Measurements from ENCODE around the gene FAM53A.

FAM53A gene

GRCh38 chr4:1637580-1638271 lies 46.4 kb downstream of the FAM53A start:
- FAIRE-seq = no peak

DNA sequence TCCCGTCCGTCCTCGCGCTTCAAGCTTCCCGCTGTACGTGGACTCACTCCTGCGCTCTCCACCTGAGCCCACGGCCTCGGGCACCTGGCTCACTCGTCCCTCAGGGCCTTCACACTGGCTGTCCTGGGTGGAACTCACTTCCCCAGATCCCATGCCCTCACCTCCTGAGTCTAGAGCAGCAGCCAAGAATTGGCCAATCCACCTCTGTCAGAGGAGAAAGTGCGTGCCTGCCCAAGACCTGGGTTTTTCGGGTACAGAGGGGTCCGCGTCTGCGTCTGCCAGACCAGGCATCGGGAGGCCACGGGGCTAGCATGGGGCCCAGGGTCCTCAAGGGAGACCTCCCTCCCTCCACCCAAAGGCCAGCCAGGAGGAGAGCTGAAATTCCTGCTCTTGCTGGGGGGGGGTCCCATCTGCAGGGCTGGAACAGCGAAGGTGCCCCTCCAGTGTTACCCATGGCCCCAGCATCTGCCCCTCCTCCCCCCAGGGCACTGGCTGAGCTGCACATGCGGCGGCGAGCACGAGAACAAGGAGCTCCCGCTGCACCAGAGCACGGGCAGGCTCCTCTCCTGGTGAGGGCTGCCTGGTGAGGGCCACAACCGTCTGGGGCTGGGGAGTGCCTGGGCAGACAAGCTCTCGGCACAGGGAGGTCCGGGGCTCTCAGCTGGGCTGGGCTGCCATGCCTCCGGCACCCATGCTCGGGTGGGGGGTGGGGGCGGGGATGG lies 47.5 kb downstream of the FAM53A start:
- no peak for FAIRE-seq

- no peak for FAIRE-seq
Observed at GRCh38 chr4:1635464-1635863, 48.6 kb downstream of the FAM53A start.

GRCh38 chr4:1633993-1634392 lies 50.1 kb downstream of the FAM53A start:
- no peak for FAIRE-seq

- no peak for FAIRE-seq
Observed at GRCh38 chr4:1632109-1633104, 51.7 kb downstream of the FAM53A start.

DNA sequence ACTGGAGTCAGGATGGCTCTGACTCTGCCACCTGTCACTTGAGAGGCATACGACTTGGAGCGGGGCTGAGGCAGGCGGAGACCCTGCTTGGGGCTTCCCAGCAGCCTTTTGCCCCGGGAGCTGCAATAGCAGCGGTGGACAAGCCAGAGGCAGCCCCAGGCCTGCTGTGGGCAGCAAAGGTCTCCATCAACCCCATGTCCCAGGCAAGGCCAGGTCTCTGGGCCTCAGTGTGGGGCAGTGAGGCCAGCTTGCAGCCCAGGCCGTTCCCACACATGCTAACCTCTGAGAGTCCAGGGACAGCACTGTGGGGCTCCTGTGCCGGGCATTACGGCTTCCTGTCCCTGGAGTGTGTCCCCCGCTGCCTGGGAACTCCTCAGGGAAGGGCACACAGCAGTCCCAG lies 53.0 kb downstream of the FAM53A start:
- no peak for FAIRE-seq

DNA sequence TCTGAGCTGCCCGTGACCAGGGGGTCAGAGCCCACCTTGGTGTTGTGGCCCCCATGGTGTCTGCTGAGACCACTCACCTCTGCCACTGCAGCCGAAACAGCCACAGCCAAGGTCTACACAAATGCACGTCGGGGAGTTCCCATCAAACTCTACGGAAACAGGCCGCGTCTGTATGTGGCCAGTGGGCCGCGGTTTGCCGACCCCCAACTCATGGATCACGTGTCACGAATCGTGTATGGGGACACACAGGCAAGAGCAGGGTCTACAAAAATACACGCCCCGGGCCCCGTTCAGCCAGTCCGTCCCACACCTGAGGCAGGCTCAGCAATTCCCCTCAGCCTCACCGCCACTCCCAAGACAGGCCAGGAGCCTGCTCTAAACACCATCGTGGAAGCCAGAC lies 53.8 kb downstream of the FAM53A start:
- FAIRE-seq = no peak

GRCh38 chr4:1629699-1630083 lies 54.4 kb downstream of the FAM53A start:
- FAIRE-seq = no peak

DNA sequence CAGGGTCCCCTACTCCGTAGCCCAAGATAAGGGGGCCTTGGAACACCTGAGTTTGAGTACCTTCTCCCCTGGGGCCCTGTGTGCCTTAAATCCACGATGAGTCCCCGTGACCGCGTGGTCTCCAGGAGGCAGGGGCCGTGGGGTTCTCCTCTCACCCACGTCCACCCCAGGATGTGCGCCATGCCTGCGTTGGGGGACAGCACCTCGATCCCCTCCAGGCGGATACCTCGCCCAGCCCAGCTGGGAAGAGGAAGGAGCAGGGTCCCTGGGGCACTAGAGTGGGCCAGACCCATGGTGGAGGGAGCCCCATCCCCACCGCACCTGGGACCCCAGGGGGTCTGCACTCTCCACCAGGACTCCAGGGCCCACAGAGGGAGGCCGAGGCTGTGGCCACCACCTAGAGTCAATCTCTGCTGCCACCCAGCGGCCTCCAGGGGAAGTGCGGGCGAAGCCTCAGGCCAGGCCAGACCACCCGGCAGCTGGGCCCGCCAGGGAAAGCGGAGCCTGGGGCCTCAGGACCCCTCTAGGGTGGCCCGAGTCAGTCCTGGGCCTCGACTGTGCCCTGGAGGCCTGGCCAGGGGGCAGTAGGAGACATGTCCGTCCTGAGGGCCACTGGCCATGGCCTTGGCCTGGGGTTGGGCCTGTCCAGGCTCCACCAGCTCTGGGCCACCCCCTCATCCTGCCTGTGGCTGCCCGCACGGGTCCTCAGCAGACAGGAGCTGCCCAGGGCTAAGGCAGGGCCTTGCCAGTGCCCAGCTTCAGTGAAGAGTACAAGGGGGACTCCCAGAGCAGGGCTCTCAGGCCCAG lies 55.0 kb downstream of the FAM53A start:
- no peak for FAIRE-seq

GRCh38 chr4:1627417-1628313 lies 56.4 kb downstream of the FAM53A start:
- no peak for FAIRE-seq

DNA sequence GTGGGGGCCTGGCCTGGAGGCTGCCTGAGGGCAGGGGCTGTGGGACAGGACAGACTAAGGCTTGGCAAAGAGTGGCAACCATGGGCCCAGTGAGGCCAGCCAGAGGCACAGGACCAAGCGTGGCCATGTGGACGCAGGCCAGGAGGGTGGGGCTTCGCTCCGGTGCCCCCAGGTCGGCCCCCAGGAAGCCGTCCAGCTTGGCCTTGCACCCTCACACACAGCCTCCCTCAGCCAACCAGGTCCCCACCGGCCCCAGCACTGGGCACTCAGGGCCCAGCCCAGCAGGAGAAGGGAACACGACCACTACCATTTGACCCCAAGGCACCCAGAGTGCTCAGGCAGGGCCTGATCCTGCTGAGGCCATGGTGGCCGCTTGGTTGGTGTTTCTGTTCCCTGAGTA lies 57.2 kb downstream of the FAM53A start:
- FAIRE-seq = no peak

- no peak for FAIRE-seq
Observed at GRCh38 chr4:1626151-1626550, 58.0 kb downstream of the FAM53A start.

DNA sequence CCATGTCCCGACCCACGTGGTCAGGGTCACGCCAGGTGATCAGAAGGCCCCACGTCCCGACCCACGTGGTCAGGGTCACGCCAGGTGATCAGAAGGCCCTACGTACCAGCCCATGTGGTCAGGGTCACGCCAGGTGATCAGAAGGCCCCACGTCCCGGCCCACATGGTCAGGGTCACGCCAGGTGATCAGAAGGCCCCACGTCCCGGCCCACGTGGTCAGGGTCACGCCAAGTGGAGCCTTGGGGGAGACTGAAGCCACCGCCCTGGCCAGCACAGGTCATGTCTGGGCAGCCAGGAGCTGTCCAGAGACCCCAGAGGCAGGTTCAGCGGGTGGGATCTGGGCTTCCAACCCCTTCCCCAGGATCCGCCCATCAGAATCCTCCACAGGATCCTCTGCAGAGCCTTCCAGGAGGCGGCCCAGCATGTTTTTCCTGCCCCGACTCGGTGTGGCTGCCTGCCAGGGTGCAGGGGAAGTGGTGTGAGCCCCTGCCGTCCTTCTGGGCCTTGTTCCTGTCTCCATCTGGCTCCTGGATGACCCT lies 58.4 kb downstream of the FAM53A start:
- FAIRE-seq = no peak

- FAIRE-seq = no peak
Observed at GRCh38 chr4:1624519-1624910, 59.6 kb downstream of the FAM53A start.

- no peak for FAIRE-seq
Observed at GRCh38 chr4:1623821-1624518, 60.1 kb downstream of the FAM53A start.

- FAIRE-seq = no peak
Observed at GRCh38 chr4:1623400-1623799, 60.7 kb downstream of the FAM53A start.

DNA sequence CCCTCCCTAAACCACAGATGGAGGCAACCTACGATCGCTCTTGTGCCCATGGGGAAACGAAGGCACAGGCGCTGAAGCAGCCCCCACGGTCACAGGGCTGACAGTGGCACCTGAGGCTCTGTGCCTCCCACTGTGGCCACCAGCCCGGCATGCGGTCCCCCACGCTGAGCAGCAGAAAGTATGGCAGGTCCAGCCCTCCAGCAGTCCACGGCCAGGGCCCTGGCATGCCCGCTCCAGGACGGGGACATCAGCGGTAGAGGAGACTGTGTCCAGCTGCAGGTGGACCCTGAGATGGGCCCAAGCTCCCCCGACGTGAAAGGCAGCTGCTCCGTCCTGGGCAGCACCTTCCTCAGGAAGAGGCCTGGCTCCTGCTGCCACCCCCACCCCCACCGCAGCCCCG lies 61.2 kb downstream of the FAM53A start:
- no peak for FAIRE-seq

GRCh38 chr4:1622238-1622637 lies 61.9 kb downstream of the FAM53A start:
- no peak for FAIRE-seq

GRCh38 chr4:1621526-1621925 lies 62.6 kb downstream of the FAM53A start:
- FAIRE-seq = no peak

- FAIRE-seq = no peak
Observed at GRCh38 chr4:1619151-1619672, 64.9 kb downstream of the FAM53A start.

All from A204.1 (cell line).